Measurements from ENCODE around the gene HS6ST2.

The HS6ST2 gene

DNA sequence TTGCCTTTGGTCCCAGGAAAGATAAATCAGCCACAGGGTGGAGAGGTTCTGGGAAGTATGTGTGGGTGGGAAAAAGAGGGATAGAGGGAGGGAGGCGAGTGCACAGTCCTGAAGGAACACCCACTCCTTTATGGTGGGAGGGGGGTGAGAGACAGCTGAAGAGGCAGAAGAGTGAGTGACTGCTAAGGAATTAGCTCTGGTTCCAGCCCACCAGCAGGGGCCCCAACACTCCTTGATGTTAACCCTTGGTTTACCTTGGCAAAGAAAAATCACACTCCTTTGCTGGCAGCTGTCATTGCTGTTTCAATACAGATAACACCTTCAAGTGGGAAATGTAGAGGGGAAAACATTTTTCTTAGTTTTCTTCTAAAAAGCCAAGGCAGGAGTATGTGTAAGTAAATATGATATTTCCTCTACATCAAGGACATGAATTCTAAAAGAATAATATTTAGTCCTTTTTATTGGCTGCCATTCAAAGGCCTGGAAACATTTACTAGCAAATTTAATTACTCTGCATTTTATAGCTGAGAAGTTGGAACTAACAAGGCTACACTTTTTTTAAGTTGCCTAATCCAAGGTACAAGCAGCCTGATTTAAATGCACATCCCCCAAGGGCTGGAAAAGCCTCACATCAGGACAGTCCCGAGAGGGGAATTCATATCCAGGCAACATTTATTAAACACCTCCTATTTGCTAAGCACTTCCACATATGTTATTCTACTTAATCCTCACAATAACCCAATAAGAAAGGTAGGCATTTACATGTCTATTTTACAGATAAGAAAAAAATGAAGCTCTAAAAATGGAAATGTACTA, 81.7 kb downstream of the HS6ST2 start (continued):
- TF ChIP-seq, protein P1, sequence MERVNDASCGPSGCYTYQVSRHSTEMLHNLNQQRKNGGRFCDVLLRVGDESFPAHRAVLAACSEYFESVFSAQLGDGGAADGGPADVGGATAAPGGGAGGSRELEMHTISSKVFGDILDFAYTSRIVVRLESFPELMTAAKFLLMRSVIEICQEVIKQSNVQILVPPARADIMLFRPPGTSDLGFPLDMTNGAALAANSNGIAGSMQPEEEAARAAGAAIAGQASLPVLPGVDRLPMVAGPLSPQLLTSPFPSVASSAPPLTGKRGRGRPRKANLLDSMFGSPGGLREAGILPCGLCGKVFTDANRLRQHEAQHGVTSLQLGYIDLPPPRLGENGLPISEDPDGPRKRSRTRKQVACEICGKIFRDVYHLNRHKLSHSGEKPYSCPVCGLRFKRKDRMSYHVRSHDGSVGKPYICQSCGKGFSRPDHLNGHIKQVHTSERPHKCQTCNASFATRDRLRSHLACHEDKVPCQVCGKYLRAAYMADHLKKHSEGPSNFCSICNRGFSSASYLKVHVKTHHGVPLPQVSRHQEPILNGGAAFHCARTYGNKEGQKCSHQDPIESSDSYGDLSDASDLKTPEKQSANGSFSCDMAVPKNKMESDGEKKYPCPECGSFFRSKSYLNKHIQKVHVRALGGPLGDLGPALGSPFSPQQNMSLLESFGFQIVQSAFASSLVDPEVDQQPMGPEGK (tag by site-specific recombination; IDR thresholded peaks at IDR 0.05): peak; percentile 44; the same call in 1 of the 2 replicates
- TF ChIP-seq GLIS1 (tag by site-specific recombination; IDR thresholded peaks at IDR 0.05): no peak
- no peak for TF ChIP-seq ZNF138 (tag by site-specific recombination; IDR thresholded peaks at IDR 0.05; ENCODE audit: borderline replicate concordance)
- TF ChIP-seq ZNF132 (tag by site-specific recombination; IDR thresholded peaks at IDR 0.05; ENCODE audit: borderline replicate concordance): no peak
- TF ChIP-seq, protein P2, sequence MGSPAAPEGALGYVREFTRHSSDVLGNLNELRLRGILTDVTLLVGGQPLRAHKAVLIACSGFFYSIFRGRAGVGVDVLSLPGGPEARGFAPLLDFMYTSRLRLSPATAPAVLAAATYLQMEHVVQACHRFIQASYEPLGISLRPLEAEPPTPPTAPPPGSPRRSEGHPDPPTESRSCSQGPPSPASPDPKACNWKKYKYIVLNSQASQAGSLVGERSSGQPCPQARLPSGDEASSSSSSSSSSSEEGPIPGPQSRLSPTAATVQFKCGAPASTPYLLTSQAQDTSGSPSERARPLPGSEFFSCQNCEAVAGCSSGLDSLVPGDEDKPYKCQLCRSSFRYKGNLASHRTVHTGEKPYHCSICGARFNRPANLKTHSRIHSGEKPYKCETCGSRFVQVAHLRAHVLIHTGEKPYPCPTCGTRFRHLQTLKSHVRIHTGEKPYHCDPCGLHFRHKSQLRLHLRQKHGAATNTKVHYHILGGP (tag by site-specific recombination; IDR thresholded peaks at IDR 0.05): no peak
- TF ChIP-seq ZNF473 (tag by site-specific recombination; IDR thresholded peaks at IDR 0.05): no peak
- TF ChIP-seq, protein P3, sequence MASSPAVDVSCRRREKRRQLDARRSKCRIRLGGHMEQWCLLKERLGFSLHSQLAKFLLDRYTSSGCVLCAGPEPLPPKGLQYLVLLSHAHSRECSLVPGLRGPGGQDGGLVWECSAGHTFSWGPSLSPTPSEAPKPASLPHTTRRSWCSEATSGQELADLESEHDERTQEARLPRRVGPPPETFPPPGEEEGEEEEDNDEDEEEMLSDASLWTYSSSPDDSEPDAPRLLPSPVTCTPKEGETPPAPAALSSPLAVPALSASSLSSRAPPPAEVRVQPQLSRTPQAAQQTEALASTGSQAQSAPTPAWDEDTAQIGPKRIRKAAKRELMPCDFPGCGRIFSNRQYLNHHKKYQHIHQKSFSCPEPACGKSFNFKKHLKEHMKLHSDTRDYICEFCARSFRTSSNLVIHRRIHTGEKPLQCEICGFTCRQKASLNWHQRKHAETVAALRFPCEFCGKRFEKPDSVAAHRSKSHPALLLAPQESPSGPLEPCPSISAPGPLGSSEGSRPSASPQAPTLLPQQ (tag by site-specific recombination; IDR thresholded peaks at IDR 0.05): peak; percentile 29; the same call in 1 of the 2 replicates
- TF ChIP-seq, protein P4, sequence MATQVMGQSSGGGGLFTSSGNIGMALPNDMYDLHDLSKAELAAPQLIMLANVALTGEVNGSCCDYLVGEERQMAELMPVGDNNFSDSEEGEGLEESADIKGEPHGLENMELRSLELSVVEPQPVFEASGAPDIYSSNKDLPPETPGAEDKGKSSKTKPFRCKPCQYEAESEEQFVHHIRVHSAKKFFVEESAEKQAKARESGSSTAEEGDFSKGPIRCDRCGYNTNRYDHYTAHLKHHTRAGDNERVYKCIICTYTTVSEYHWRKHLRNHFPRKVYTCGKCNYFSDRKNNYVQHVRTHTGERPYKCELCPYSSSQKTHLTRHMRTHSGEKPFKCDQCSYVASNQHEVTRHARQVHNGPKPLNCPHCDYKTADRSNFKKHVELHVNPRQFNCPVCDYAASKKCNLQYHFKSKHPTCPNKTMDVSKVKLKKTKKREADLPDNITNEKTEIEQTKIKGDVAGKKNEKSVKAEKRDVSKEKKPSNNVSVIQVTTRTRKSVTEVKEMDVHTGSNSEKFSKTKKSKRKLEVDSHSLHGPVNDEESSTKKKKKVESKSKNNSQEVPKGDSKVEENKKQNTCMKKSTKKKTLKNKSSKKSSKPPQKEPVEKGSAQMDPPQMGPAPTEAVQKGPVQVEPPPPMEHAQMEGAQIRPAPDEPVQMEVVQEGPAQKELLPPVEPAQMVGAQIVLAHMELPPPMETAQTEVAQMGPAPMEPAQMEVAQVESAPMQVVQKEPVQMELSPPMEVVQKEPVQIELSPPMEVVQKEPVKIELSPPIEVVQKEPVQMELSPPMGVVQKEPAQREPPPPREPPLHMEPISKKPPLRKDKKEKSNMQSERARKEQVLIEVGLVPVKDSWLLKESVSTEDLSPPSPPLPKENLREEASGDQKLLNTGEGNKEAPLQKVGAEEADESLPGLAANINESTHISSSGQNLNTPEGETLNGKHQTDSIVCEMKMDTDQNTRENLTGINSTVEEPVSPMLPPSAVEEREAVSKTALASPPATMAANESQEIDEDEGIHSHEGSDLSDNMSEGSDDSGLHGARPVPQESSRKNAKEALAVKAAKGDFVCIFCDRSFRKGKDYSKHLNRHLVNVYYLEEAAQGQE (tag by site-specific recombination; IDR thresholded peaks at IDR 0.05): no peak
- TF ChIP-seq ZNF530 (tag by site-specific recombination; IDR thresholded peaks at IDR 0.05; ENCODE audit: low read depth): no peak
- TF ChIP-seq KLF10 (tag by site-specific recombination; IDR thresholded peaks at IDR 0.05): no peak
- TF ChIP-seq RBAK (tag by site-specific recombination; IDR thresholded peaks at IDR 0.05): no peak
- TF ChIP-seq ZSCAN23 (tag by site-specific recombination; IDR thresholded peaks at IDR 0.05): no peak
- no peak for TF ChIP-seq SP3 (tag by site-specific recombination; IDR thresholded peaks at IDR 0.05)
- no peak for TF ChIP-seq ZNF133 (tag by site-specific recombination; IDR thresholded peaks at IDR 0.05)
- TF ChIP-seq ZNF571 (tag by site-specific recombination; IDR thresholded peaks at IDR 0.05): no peak
- no peak for TF ChIP-seq ZNF629 (tag by site-specific recombination; IDR thresholded peaks at IDR 0.05)
- no peak for TF ChIP-seq ZFP37 (tag by site-specific recombination; IDR thresholded peaks at IDR 0.05)
- TF ChIP-seq ZNF394 (tag by site-specific recombination; IDR thresholded peaks at IDR 0.05; ENCODE audit: borderline replicate concordance): no peak
- TF ChIP-seq, protein P5, sequence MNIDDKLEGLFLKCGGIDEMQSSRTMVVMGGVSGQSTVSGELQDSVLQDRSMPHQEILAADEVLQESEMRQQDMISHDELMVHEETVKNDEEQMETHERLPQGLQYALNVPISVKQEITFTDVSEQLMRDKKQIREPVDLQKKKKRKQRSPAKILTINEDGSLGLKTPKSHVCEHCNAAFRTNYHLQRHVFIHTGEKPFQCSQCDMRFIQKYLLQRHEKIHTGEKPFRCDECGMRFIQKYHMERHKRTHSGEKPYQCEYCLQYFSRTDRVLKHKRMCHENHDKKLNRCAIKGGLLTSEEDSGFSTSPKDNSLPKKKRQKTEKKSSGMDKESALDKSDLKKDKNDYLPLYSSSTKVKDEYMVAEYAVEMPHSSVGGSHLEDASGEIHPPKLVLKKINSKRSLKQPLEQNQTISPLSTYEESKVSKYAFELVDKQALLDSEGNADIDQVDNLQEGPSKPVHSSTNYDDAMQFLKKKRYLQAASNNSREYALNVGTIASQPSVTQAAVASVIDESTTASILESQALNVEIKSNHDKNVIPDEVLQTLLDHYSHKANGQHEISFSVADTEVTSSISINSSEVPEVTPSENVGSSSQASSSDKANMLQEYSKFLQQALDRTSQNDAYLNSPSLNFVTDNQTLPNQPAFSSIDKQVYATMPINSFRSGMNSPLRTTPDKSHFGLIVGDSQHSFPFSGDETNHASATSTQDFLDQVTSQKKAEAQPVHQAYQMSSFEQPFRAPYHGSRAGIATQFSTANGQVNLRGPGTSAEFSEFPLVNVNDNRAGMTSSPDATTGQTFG (tag by site-specific recombination; IDR thresholded peaks at IDR 0.05; ENCODE audit: borderline replicate concordance): no peak
- TF ChIP-seq BCL11B (tag by site-specific recombination; IDR thresholded peaks at IDR 0.05; ENCODE audit: low read depth): no peak
- TF ChIP-seq YY2 (tag by site-specific recombination; IDR thresholded peaks at IDR 0.05): no peak
- TF ChIP-seq, protein P6, sequence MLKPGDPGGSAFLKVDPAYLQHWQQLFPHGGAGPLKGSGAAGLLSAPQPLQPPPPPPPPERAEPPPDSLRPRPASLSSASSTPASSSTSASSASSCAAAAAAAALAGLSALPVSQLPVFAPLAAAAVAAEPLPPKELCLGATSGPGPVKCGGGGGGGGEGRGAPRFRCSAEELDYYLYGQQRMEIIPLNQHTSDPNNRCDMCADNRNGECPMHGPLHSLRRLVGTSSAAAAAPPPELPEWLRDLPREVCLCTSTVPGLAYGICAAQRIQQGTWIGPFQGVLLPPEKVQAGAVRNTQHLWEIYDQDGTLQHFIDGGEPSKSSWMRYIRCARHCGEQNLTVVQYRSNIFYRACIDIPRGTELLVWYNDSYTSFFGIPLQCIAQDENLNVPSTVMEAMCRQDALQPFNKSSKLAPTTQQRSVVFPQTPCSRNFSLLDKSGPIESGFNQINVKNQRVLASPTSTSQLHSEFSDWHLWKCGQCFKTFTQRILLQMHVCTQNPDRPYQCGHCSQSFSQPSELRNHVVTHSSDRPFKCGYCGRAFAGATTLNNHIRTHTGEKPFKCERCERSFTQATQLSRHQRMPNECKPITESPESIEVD (tag by site-specific recombination; IDR thresholded peaks at IDR 0.05): peak; percentile 84
- TF ChIP-seq, protein P7, sequence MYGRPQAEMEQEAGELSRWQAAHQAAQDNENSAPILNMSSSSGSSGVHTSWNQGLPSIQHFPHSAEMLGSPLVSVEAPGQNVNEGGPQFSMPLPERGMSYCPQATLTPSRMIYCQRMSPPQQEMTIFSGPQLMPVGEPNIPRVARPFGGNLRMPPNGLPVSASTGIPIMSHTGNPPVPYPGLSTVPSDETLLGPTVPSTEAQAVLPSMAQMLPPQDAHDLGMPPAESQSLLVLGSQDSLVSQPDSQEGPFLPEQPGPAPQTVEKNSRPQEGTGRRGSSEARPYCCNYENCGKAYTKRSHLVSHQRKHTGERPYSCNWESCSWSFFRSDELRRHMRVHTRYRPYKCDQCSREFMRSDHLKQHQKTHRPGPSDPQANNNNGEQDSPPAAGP (tag by site-specific recombination; IDR thresholded peaks at IDR 0.05): no peak
- TF ChIP-seq, protein P8, sequence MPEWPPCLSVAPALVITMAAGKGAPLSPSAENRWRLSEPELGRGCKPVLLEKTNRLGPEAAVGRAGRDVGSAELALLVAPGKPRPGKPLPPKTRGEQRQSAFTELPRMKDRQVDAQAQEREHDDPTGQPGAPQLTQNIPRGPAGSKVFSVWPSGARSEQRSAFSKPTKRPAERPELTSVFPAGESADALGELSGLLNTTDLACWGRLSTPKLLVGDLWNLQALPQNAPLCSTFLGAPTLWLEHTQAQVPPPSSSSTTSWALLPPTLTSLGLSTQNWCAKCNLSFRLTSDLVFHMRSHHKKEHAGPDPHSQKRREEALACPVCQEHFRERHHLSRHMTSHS (tag by site-specific recombination; IDR thresholded peaks at IDR 0.05): no peak
